Transverse colon (tissue), 4 donors: ENCODE measurements around the gene BORCS8. TPM values are rescaled to one million over a fixed set of nuclear protein-coding genes. Genes with fewer than 3 reads are reported as not detected.

Experiments used
- small RNA-seq, 4 donors: library from RNA; depleted of rRNA; stranded (forward); fragments of <200 nt; gene quantifications; one replicate each; pipeline ENCODE3, GENCODE V24; 2016
- total RNA-seq, 4 donors: library from RNA; depleted of rRNA; stranded (reverse); fragments of >200 nt; gene quantifications; one replicate each; pipeline ENCODE4 v1.1.0, GENCODE V29; 2016

BORCS8 gene
- total RNA-seq, 4 donors from 2014 or later = 13.0 to 132 (median 26.6) TPM

Small RNA genes lying within 50 kb of the gene (small RNA-seq; reads per million reads assigned to genes)
- gene RNU6-1028P = 0 reads per million in 4 donors

Other genes with a start within 250 kb of the BORCS8 start
- gene SUGP2, start 158.6 kb downstream of the BORCS8 start, total RNA-seq = 100 to 1,000 TPM in 1 of 4 donors, 10 to 100 TPM in 3; 43.0 to 132 (median 57.9) TPM
- 100 to 1,000 TPM in 1 of 4 donors, 10 to 100 TPM in 3; 15.2 to 220 (median 22.9) TPM for gene ARMC6, start 158.5 kb downstream of the BORCS8 start, total RNA-seq
- 100 to 1,000 TPM in 1 of 4 donors, 10 to 100 TPM in 2, 1 to 10 TPM in 1; 6.8 to 141 (median 24.5) TPM for gene SLC25A42, start 128.2 kb downstream of the BORCS8 start, total RNA-seq
- 10 to 100 TPM; 16.9 to 41.9 (median 18.5) TPM for gene TMEM161A, start 53.7 kb downstream of the BORCS8 start, total RNA-seq
- gene MEF2B, start 21.9 kb downstream of the BORCS8 start, total RNA-seq = under 1 TPM in 1 of 4 donors, not detected in 3; 0.95 TPM
- 10 to 100 TPM; 35.9 to 51.1 (median 48.6) TPM for gene RFXANK, start 106 bp upstream of the BORCS8 start, total RNA-seq
- gene NR2C2AP, start 11.3 kb upstream of the BORCS8 start, total RNA-seq = 10 to 100 TPM in 1 of 4 donors, 1 to 10 TPM in 3; 2.2 to 12.3 (median 6.4) TPM
- under 1 TPM in 1 of 4 donors, not detected in 3; 0.16 TPM for gene NCAN, start 19.8 kb upstream of the BORCS8 start, total RNA-seq
- gene TM6SF2, start 81.1 kb upstream of the BORCS8 start, total RNA-seq = 10 to 100 TPM in 2 of 4 donors, 1 to 10 TPM in 2; 4.0 to 54.6 (median 17.5) TPM
- 100 to 1,000 TPM in 1 of 4 donors, 10 to 100 TPM in 3; 31.1 to 118 (median 66.5) TPM for gene SUGP1, start 128.4 kb upstream of the BORCS8 start, total RNA-seq
- gene MAU2, start 128.7 kb upstream of the BORCS8 start, total RNA-seq = 100 to 1,000 TPM in 1 of 4 donors, 10 to 100 TPM in 3; 59.1 to 214 (median 79.2) TPM
- gene GATAD2A, start 213.5 kb upstream of the BORCS8 start, total RNA-seq = 100 to 1,000 TPM in 1 of 4 donors, 10 to 100 TPM in 3; 45.6 to 102 (median 65.7) TPM